AG04449 (cell line): ENCODE data around the gene NDUFAF7.
"Not testable (repeated sequence)": the region's sequence is repeated elsewhere in the genome, so short reads cannot be mapped to it uniquely, and the experiment has no call there.

Experiments
- CTCF ChIA-PET: fragments of 350-600 bp; formaldehyde crosslinking; extraction: SDS; loops from one replicate; lab custom pipeline; 2021; ENCODE audit warnings: antibody characterized with exemption; lab: Yijun Ruan, JAX
- POLR2A ChIA-PET: fragments of 400-600, 350-600 bp; formaldehyde crosslinking; extraction: SDS; loops from one replicate; lab custom pipeline; 2020; ENCODE audit warnings: antibody characterized with exemption, inconsistent platforms; lab: Yijun Ruan, JAX
- DNase-seq: peaks from one replicate; pipeline ENCODE4 v3.0.0-alpha.2; 2010; ENCODE audit warnings: low read depth, low spot score
- H3K4me3 ChIP-seq: 2 replicates; pipeline ENCODE4 v1.5.1; 2011; ENCODE audit warnings: low read depth, mild to moderate bottlenecking, control low read depth, low read length
- CTCF ChIP-seq: IDR thresholded peaks from one replicate; pipeline ENCODE4 v1.5.1; 2011; ENCODE audit warnings: mild to moderate bottlenecking, moderate library complexity, low read length, control low read depth, inconsistent platforms; ENCODE audit not compliant: insufficient read depth; ENCODE audit errors: missing control alignments

NDUFAF7 gene

GRCh38 chr2:37211939-37212338, 19.5 kb upstream of the NDUFAF7 start:
- no peak for TF ChIP-seq CTCF
- ChIA-PET POLR2A (no interaction called here), CTCF (interaction anchor here (0.7 to 1.0 kb wide), 2 partner anchors 12 to 13 kb away, joined by 3 read pairs; no protein-coding TSS in a partner anchor)
- no peak for DNase-seq
- no peak overlapping the region for H3K4me3 ChIP-seq

- H3K4me3 ChIP-seq, result no peak overlapping the region
- no peak for TF ChIP-seq CTCF
- DNase-seq, result no peak
- ChIA-PET CTCF (interaction anchor here (1.2 to 1.5 kb wide), 2 partner anchors 12 to 46 kb away, joined by 3 to 4 read pairs; no protein-coding TSS in a partner anchor), POLR2A (no interaction called here)
Measured at GRCh38 chr2:37215250-37215649, 16.2 kb upstream of the NDUFAF7 start.

- ChIA-PET CTCF (interaction anchor here (0.6 to 1.1 kb wide), 3 partner anchors 12 to 191 kb away, joined by 3 read pairs; no protein-coding TSS in a partner anchor), POLR2A (no interaction called here)
- DNase-seq, result no peak
- no peak overlapping the region for H3K4me3 ChIP-seq
- TF ChIP-seq CTCF, result no peak
Measured at GRCh38 chr2:37219046-37219445, 12.4 kb upstream of the NDUFAF7 start.

- H3K4me3 ChIP-seq, result no peak overlapping the region
- DNase-seq, result no peak
- TF ChIP-seq CTCF, result no peak
- ChIA-PET POLR2A (no interaction called here), CTCF (no interaction called here)
Measured at GRCh38 chr2:37223131-37223530, 8.3 kb upstream of the NDUFAF7 start.

- POLR2A ChIA-PET, result no interaction called here
- TF ChIP-seq CTCF, result no peak
- H3K4me3 ChIP-seq, result no peak overlapping the region
- CTCF ChIA-PET, result no interaction called here
- no peak for DNase-seq
Measured at GRCh38 chr2:37224063-37224462, 7.4 kb upstream of the NDUFAF7 start.

GRCh38 chr2:37225129-37225528, 6.3 kb upstream of the NDUFAF7 start:
- H3K4me3 ChIP-seq, DNase-seq, POLR2A ChIA-PET, CTCF ChIA-PET: not testable (repeated sequence)

GRCh38 chr2:37226863-37227262, 4.6 kb upstream of the NDUFAF7 start:
- no peak overlapping the region for H3K4me3 ChIP-seq
- ChIA-PET CTCF (no interaction called here), POLR2A (no interaction called here)
- no peak for TF ChIP-seq CTCF
- no peak for DNase-seq
